Fibroblast of skin of left quadriceps (primary cell): ENCODE data around the gene NECAP2.
"Not testable (repeated sequence)": the region's sequence is repeated elsewhere in the genome, so short reads cannot be mapped to it uniquely, and the experiment has no call there.

Experiments
- DNase-seq, 2 experiments: peaks; one replicate each; pipeline ENCODE4 v3.0.0-alpha.2; 2013; ENCODE audit warnings: low read depth in 2 of 2

Gene NECAP2

DNA sequence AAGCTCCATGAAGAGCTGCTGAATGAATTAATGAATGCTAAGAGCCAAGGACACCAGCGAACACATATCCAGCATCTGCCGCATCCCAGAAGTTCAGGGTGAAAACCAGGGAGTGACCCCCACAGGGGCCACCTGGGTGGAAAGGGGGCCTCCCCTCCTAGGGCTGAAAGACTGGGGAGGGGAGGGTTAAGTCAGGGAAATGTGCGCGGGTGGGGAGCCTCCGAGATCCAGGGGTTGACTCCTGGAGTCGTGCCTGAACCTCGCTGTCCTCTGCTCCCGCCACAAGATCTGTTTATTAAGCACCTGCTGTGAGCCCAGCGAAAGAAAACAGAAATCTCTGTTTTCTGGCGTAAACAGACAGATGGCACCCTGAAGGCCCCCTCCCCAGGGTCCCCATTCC, 57.5 kb downstream of the NECAP2 start:
- DNase-seq: not testable (repeated sequence)

GRCh38 chr1:16498573-16499413, 58.3 kb downstream of the NECAP2 start:
- peak; percentile 78 to 79 for DNase-seq

DNA sequence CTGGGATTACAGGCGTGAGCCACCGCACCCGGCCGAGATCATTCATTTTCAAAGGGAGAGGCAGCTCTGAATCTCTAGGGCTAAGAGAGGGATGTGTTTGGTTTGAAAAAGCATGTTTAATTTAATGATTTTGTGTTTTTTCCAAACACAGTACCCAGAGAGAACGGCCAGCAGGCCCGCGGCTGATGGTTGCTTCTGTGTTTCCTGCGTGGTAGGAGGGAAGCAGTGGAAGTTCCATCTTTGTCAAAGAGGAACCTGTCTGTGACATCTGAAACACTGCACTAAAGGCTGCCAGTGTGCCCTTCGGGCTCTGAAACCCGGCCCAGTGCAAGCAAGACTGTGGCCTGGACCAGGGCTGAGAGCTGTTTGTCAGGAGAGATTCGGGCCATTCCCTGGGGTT, 59.9 kb downstream of the NECAP2 start:
- DNase-seq: not testable (repeated sequence)

DNA sequence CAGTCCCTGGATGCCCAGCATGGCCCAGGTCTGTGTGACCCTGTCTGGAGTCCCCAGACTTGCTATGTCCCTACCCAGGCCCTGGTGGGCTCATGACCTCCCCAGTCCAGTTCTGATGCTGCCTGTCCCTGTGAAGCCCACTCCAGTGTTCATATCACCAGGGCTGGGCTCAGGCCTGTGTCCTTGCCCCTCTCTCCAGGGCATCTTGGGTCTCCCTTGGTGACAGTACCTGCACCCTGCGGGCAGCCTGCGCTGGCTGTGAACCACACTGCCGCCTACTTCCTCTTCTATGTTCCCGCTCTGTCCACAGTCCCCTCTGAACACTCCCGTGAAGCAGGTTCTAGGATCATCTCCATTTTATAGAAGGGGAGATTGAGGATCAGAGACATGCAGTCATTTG, 60.5 kb downstream of the NECAP2 start:
- DNase-seq: not testable (repeated sequence)

DNA sequence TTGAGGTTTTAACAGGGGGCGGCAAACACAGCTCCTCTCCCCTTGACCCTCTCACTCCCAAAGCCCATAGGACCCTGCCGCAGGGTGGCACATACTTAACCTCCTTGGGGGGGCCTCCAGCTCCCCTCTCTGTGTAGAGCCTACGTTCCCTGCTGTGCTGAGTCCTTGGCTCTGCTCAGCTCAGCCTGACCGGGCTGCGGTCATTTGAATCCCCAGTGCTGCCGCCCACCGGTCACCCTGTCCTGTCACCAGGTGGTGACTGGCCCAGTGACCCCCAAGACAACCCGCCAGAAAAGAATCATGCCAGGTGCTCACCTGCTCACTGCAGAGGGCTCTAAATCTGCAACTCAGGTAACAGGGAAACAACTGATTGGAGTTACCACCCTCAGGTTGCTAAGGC, 60.9 kb downstream of the NECAP2 start:
- not testable (repeated sequence) for DNase-seq

DNA sequence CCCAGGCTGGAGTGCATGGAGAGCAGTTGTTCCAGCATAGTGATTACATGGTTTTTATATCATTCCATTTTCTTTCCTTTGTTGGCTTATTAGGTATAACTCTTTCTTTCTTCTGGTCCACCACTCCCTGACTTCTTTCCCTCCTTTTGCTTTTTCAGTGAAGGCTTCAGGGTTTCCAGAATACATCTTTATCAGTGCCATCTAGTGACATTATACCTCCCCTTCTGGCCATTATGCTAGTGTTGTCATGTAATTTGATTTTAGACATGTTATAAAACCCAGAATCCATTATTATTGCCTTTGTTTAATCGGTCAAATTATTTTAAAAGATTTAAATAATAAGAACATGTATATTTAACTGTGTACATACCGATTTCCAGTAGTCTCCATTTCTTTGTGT, 63.0 kb downstream of the NECAP2 start:
- no peak for DNase-seq

GRCh38 chr1:16505870-16506269, 65.3 kb downstream of the NECAP2 start:
- not testable (repeated sequence) for DNase-seq

DNA sequence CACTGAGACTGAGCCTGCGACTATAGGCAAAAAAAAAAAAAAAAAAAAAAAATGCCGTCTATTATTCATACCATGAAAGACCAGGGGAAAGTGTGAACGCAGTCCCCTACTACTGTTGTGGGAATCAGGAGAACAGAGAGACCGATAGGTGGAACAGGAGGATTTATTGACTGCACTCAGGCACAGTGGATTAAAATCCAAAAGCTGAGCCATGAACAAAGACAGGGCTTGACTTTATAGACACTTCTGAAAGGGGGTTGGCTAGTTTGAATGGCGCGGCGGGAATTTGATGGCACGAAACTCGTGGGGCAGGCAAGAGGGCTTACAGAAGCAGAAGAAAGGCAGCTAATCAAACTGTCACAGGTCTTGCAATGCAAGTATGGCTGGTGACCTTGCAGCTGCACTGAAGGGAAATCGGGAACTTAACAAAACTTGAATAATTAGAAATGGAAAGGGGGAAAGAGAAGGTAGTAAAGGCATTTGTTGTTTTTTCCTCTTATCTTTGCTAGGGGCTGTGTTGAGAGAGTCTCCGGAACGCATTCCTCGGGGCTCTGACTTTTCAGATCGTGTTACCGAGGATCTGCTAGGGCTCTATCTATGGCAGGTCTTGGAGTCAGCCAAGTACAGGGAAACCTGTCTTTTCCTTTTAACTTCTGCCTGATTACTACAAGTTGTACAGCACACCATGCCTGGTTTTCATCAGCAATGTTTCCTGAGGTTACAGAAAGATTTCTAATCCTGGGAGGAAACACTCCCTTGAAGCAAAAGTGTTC, 66.0 kb downstream of the NECAP2 start:
- DNase-seq: not testable (repeated sequence)

DNA sequence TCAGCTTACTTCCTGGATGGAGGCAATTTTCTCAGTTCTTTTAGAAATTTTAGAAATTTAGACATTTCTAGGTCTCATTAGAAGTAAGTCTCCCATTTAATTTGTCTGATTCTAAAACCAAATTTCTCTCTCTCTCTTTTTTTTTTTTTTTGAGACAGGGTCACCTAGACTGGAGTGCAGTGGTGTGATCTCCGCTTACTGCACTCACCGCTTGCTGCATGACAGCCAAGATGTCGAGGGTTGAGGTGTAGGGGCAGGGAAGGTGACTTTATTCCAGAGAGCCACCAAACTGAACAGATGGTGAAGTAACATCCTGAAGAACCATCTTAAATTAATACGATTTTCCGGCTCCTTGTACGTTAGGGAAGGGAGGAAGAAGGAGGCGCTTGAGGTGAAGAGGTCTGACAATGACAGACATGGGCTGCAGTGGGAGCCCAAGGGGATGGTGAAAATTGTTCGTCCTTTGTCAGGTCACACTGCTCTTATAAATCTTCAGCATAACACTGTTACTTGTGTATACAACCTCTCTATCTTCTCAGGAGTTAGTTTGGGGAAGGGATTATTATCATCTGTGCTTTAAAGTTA, 68.4 kb downstream of the NECAP2 start:
- not testable (repeated sequence) for DNase-seq
